ENCODE data around the gene PRKCB.

GRCh38 chr16:23957287-23957686, 121.5 kb downstream of the PRKCB start:
- TF ChIP-seq, protein P1, sequence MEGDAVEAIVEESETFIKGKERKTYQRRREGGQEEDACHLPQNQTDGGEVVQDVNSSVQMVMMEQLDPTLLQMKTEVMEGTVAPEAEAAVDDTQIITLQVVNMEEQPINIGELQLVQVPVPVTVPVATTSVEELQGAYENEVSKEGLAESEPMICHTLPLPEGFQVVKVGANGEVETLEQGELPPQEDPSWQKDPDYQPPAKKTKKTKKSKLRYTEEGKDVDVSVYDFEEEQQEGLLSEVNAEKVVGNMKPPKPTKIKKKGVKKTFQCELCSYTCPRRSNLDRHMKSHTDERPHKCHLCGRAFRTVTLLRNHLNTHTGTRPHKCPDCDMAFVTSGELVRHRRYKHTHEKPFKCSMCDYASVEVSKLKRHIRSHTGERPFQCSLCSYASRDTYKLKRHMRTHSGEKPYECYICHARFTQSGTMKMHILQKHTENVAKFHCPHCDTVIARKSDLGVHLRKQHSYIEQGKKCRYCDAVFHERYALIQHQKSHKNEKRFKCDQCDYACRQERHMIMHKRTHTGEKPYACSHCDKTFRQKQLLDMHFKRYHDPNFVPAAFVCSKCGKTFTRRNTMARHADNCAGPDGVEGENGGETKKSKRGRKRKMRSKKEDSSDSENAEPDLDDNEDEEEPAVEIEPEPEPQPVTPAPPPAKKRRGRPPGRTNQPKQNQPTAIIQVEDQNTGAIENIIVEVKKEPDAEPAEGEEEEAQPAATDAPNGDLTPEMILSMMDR (IDR thresholded peaks at IDR 0.05 in 4 of 5, conservative IDR thresholded peaks at IDR 0.05 in 1 of 5), result no peak
- TF ChIP-seq POLR2A (IDR thresholded peaks at IDR 0.05), result no peak

Data from gastrocnemius medialis (tissue), 4 donors.